Hepatocyte (in vitro differentiated cells): ENCODE data around the gene IPO7. TPM values are rescaled to one million over a fixed set of nuclear protein-coding genes. Genes with fewer than 3 reads are reported as not detected.
"Not testable (repeated sequence)": the region's sequence is repeated elsewhere in the genome, so short reads cannot be mapped to it uniquely, and the experiment has no call there.

Experiments used
- DNase-seq: peaks from one replicate; pipeline ENCODE4 v3.0.0-alpha.2; 2016; ENCODE audit warnings: low spot score
- H2AFZ ChIP-seq: fragments of 200-600 bp; sonication (generic); 2 replicates; pipeline ENCODE4 v1.6.0; 2016; ENCODE audit warnings: antibody characterized with exemption, mild to moderate bottlenecking
- H3K27ac ChIP-seq: fragments of 200-600 bp; sonication (generic); 2 replicates; pipeline ENCODE4 v1.5.1; 2016; ENCODE audit warnings: mild to moderate bottlenecking
- H3K27me3 ChIP-seq: fragments of 200-600 bp; sonication (generic); 2 replicates; pipeline ENCODE4 v1.6.1; 2016
- H3K36me3 ChIP-seq: fragments of 200-600 bp; sonication (generic); replicated peaks from 2 replicates; pipeline ENCODE4 v1.5.1; 2016; ENCODE audit warnings: low read depth; ENCODE audit not compliant: insufficient read depth
- H3K4me1 ChIP-seq: fragments of 200-600 bp; sonication (generic); 2 replicates; pipeline ENCODE4 v1.5.1; 2016; ENCODE audit warnings: mild to moderate bottlenecking, moderate library complexity; ENCODE audit not compliant: insufficient read depth
- H3K4me2 ChIP-seq: fragments of 200-600 bp; sonication (generic); 2 replicates; pipeline ENCODE4 v1.6.0; 2016
- H3K4me3 ChIP-seq: fragments of 200-600 bp; sonication (generic); 2 replicates; pipeline ENCODE4 v1.5.1; 2016; ENCODE audit warnings: mild to moderate bottlenecking
- H3K79me2 ChIP-seq: fragments of 200-600 bp; sonication (generic); 2 replicates; pipeline ENCODE4 v1.6.0; 2017; ENCODE audit warnings: mild to moderate bottlenecking
- H3K9me2 ChIP-seq: fragments of 200-600 bp; sonication (generic); replicated peaks from 2 replicates; pipeline ENCODE4 v1.6.0; 2017; ENCODE audit warnings: mild to moderate bottlenecking; ENCODE audit not compliant: insufficient read depth
- H3K9me3 ChIP-seq: fragments of 200-600 bp; sonication (generic); 2 replicates; pipeline ENCODE4 v1.5.1; 2016; ENCODE audit warnings: low read depth, mild to moderate bottlenecking
- H4K20me1 ChIP-seq: fragments of 200-600 bp; sonication (generic); 2 replicates; pipeline ENCODE4 v1.6.0; 2016; ENCODE audit warnings: mild to moderate bottlenecking; ENCODE audit not compliant: insufficient read depth, poor library complexity, severe bottlenecking
- CTCF ChIP-seq: fragments of 200-600 bp; sonication (generic); IDR thresholded peaks from 2 replicates; pipeline ENCODE4 v1.5.1; 2016; ENCODE audit warnings: antibody characterized with exemption, mild to moderate bottlenecking; ENCODE audit not compliant: poor library complexity
- EZH2 ChIP-seq: fragments of 200-600 bp; sonication (generic); IDR thresholded peaks from 2 replicates; pipeline ENCODE4 v1.6.1; 2016; ENCODE audit warnings: antibody characterized with exemption, mild to moderate bottlenecking, borderline replicate concordance
- EZH2phosphoT487 ChIP-seq: fragments of 200-600 bp; sonication (generic); IDR thresholded peaks from one replicate; pipeline ENCODE4 v1.6.1; 2018; ENCODE audit warnings: antibody characterized with exemption, mild to moderate bottlenecking, low read depth, moderate library complexity; ENCODE audit not compliant: unreplicated experiment, severe bottlenecking
- WGBS: methylation state at CpG from one replicate; pipeline ENCODE4 v1.1.6; 2016; ENCODE audit warnings: low lambda C conversion rate; ENCODE audit errors: missing lambda C conversion rate; 5-methylcytosine and 5-hydroxymethylcytosine counted together
- polyA plus RNA-seq: library from polyadenylated mRNA; unstranded; fragments of >200 nt; fragmentation: Nextera tagmentation; extraction: Ambion mirVana; gene quantifications from 2 replicates; pipeline ENCODE4 v1.2.1, GENCODE V29; 2016
- total RNA-seq: library from RNA; depleted of rRNA; stranded (reverse); fragments of >200 nt; gene quantifications from 2 replicates; pipeline ENCODE4 v1.2.3, GENCODE V29; 2014

Gene IPO7
- total and polyA plus RNA-seq, 2 experiments from 2014 or later = 6.4 to 92.7 TPM

DNA sequence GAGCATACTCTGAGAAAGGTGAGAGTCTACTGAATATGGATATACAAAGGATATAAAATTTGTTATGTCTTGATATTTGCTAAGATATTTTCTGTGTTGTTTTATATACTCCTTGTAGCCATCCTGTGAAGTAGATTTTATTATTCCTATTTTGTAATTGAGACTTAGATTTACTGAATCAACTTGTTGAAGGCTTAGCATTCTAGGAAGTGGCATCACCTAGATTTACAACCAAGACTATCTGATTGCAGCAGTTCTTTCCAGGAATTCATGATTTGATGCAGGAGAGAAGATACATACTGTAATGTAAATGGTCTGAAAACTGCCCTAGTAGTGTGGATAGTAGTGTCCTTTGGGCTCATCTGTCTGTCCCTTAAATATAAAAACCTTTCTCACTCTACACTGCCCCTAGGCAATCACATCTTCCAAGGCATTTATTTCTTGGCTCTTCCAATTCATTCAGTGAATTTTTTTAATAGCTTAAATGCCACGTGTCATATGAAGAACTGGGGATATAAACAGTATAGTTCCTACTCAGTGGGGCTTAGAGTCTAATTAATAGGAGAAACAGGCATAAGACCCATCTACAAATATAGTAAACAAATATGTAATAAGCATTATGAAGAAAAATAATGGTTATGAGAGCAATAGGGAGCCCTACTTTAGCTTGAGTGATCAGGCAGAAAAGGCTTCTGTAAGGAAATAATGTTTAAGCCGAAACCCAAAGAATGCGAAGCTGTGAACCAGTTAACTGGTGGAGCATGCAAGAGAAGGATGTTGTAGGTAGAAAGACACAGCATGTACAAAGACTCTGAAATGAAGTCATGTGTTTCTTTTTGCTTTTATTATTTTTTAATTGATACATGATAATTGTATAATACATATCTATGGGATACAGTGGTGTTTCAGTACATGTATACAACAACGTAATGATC lies 13.6 kb downstream of the IPO7 start:
- no peak overlapping the region for H3K4me3 ChIP-seq
- 92% methylated on average over 4 of the region's 4 CpGs for WGBS
- TF ChIP-seq EZH2 = no peak

DNA sequence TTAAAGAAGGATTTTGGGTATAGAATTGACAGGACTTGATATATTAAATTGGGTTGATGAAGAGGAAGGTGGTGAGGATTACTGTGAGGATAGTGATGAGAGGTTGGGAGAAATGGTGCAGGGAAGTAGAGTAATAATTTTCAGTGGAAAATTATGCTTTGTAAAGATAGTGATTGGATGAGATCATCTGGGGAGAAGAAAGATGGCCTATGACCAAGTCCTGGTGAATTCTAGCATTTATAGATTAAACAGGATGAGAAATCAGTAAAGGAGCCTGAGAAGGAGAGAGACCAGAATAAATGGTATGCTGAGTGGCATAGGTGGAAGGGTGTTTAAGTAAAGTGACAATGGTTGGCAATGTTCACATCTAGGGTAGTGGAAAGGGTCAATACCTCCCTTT lies 15.0 kb downstream of the IPO7 start:
- Histone ChIP-seq H3K27me3 (no peaks in the 10 kb centered on the region), H4K20me1 (peaks cover 62% of the 10 kb centered on the region), H3K9me3 (no peaks in the 10 kb centered on the region), H3K36me3 (no peaks in the 10 kb centered on the region), H3K9me2 (no peaks in the 10 kb centered on the region), H3K27ac (no peak overlapping the region), H3K79me2 (peaks cover 100% of the 10 kb centered on the region), H3K4me2 (no peak overlapping the region), H3K4me1 (no peaks in the 10 kb centered on the region), H2AFZ (no peak overlapping the region), H3K4me3 (no peak overlapping the region)
- TF ChIP-seq EZH2 (no peak), CTCF (no peak), EZH2phosphoT487 (no peak)
- DNase-seq = no peak

More for the DNA sequence above, 13.6 kb downstream of the IPO7 start:
- H3K9me2 ChIP-seq = no peaks in the 10 kb centered on the region
- no peaks in the 10 kb centered on the region for H3K36me3 ChIP-seq
- H3K27ac ChIP-seq = no peak overlapping the region
- H3K79me2 ChIP-seq = peaks cover 100% of the 10 kb centered on the region
- no peaks in the 10 kb centered on the region for H3K4me1 ChIP-seq
- H3K9me3 ChIP-seq = no peaks in the 10 kb centered on the region
- no peak overlapping the region for H2AFZ ChIP-seq
- no peak for DNase-seq
- H4K20me1 ChIP-seq = peaks cover 76% of the 10 kb centered on the region
- H3K4me2 ChIP-seq = no peak overlapping the region
- no peaks in the 10 kb centered on the region for H3K27me3 ChIP-seq

DNA sequence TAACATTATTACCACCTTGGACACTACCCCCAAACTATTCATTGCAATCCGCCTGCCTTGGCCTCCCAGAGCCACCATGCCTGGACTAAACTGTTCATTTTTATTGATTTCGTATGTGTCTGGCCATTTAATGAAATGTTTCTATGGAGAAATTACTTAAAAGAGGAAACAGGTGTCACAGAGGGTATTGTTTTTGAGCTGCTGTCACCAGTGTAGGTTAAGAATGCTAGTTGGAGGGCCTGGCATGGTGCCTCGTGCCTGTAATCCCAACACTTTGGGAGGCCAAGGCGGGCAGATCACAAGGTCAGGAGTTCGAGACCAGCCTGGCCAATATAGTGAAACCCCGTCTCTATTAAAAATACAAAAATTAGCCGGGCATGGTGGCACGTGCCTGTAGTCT lies 17.4 kb downstream of the IPO7 start:
- not testable (repeated sequence) for H3K4me3 ChIP-seq, H3K4me1 ChIP-seq, DNase-seq, H3K27ac ChIP-seq, H3K9me2 ChIP-seq, H3K4me2 ChIP-seq, H2AFZ ChIP-seq, H3K27me3 ChIP-seq, H3K9me3 ChIP-seq, H3K36me3 ChIP-seq
- 90% methylated on average over 8 of the region's 8 CpGs for WGBS
- Histone ChIP-seq H4K20me1 (peaks cover 39% of the 10 kb centered on the region), H3K79me2 (peaks cover 99% of the 10 kb centered on the region)

DNA sequence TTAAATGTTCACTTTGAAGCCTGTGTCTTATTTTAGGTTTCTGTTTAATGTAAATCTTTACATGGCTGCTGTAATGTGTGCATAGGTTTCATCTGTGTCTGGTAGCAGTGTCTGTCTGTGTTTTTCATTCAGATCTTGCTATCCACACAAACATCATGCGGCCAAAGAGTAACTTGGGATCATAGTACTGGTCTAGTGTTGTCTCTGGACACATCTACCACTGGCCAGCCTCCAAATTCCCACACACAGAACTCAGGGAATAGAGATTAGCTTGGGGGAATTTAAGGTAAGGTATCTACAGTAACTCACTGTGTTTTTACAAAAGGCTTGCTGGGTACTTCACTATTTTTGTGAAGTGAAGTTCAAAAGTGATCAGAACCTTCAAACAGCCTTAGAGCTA lies 44.3 kb downstream of the IPO7 start:
- H4K20me1 ChIP-seq = no peaks in the 10 kb centered on the region
- DNase-seq = no peak
- H3K4me3 ChIP-seq = no peak overlapping the region
- H3K9me2 ChIP-seq = no peaks in the 10 kb centered on the region
- no peak for TF ChIP-seq EZH2phosphoT487
- no peak for TF ChIP-seq CTCF
- no peak for TF ChIP-seq EZH2
- H3K9me3 ChIP-seq = no peaks in the 10 kb centered on the region
- 97% methylated on average over 1 of the region's 1 CpG for WGBS
- no peak overlapping the region for H3K27ac ChIP-seq
- H3K79me2 ChIP-seq = no peaks in the 10 kb centered on the region
- H3K36me3 ChIP-seq = no peaks in the 10 kb centered on the region
- H3K4me2 ChIP-seq = no peak overlapping the region
- H2AFZ ChIP-seq = no peak overlapping the region
- no peaks in the 10 kb centered on the region for H3K27me3 ChIP-seq
- no peaks in the 10 kb centered on the region for H3K4me1 ChIP-seq
